Measurements from ENCODE around the gene COPS8.

COPS8 gene

DNA sequence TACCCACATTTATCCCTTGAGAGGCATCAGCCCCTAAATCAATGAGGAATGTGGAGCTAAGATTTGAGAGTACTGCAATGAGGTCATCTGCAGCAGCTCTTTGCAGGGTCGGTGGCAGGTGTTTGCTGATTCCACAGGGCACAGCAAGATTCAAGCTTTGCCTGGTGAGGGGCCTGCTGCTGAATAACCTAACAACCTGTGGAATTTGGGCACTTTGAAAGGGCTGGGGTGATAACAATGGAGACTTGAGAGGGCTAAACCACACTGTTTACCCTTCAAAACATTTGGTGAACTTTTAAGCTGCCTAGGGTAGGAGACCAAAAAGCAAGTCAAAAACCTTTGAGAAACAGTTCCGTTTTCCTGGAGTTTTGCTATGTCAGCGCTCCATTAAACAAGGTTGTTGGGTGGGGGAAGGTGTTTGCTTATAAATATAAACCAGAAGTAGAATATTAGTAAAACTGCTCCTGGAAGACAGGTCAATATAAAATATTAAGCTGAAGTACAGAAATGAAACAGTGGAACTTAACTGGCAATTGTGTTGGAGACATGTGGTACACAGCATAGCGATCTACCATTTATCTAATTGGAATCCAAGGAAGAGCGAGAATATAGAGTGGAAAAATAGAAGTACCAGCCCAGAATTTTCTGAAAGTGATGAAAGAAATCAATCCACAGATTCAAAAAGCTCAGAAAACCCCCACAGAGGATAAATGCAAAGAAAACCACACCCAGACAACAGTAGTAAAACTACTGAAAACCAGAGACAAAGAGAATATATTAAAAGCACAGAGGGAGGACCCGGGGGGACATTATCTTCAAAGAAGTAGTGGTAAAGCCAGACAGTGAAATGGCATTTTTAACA is 15.7 kb downstream of the COPS8 start:
- no peak for DNase-seq (ENCODE audit: low read depth)

DNA sequence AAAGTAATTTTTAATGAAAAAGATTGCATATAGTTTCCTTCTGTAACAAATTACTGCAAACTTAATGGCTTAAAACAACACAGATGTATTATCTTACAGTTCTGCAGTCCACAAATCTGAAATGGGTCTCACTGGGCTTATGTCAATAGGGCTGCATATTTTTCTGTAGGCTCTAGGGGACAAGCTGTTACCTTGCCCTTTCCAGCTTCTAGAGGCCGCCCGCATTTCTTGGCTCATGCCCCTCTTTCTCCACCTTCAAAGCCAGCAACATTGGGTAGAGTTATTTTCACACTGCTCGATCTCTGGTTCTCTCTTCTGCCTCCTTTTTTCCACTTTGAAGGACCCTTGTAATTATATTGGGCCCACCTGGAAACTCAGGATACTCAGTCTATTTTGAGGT is 16.7 kb downstream of the COPS8 start:
- no peak for DNase-seq (ENCODE audit: low read depth)

DNA sequence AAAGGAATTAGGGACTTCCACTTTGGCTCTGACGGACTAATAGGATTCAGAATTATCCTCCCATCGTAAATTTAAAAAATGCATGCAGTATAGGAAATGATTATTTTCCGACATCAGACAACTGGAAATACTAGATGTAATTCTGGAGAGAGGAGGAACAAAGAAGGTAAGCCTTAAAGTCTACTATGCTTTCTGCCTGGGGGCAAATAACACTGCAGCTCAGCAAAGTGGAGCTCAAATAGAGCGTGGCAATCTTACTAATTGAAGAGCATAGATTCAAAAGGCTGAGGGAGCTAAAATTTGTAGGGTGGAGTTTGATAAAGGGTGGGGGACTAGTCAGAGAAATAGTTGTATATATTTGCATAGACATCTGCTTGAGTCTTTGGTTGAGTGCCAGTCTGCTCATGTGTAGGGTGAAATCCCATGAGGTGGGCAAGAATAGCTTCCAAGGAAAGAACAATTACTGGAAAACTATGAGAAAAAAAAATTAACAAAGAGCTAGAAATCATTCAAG is 23.8 kb downstream of the COPS8 start:
- no peak for DNase-seq (ENCODE audit: low read depth)

DNA sequence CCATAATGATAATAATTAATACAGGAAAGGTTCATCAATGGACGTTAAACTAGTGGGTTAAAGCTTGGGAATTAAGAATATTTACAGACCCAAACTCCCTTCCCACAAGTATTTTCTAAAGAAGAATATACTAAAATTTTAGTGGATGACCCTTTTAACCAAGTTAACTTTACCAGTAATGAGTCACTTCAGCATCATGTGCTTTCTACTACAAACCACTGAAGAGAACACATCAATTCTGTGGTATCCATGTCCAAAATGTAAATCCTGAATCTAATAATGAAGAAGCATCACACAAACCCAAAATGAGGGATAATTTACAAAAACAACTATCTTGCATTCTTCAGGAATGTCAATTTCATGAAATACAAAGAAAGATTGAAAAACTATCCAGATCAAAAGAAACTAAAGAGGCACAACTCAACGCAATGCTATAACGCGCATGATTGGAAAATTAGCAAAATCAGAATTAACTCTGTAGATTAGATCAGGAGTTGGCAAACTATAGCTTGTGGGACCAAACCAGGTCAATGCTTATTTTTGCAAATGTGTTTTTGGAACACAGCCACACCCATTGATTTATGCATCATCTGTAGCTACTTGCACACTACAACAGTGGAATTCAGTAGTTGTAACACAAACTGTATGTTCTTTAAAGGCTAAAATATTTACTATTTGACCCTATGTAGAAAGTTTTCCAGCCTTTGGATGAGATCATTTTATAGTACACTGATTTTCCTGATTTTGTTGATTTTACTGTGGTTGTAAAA is 27.5 kb downstream of the COPS8 start:
- DNase-seq (ENCODE audit: low read depth), result peak; percentile 21

DNA sequence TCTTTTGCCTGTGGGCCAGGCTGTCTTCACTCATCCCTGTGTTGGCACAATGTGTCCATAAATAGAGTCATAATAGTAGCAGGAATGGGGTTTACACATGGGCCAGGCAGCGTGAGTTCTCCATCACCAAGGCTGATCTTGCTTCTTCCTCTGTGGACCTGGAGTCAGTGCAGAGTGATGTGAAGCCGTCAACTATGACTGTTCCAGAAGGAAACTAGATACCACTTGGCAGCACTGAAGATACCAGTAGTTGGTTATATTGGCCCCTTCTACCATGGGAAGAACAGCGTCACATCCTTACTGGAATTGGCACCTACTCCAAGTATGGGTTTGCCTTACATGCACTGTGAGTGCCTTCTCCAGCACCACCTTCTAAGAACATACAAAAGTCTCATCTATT is 30.2 kb downstream of the COPS8 start:
- DNase-seq (ENCODE audit: low read depth), result no peak

DNA sequence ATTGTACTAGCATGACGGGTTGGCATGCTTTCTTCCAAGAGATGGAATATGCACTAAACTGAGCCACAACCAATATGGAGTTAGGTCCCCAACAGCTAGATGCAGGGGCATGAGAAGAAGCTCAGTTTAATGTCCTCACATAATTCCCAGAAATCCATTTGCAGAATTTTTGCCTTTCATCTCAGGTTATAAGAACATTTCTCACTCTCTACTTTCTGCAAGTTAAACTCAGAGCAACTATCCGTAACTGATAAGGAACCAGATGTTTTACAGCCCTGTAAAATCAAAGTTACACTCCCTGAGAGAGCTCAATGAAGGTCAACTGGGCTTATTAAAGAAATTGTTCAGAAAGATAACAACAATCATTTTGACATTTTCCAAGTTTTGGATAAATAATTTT is 30.7 kb downstream of the COPS8 start:
- DNase-seq (ENCODE audit: low read depth), result no peak

DNA sequence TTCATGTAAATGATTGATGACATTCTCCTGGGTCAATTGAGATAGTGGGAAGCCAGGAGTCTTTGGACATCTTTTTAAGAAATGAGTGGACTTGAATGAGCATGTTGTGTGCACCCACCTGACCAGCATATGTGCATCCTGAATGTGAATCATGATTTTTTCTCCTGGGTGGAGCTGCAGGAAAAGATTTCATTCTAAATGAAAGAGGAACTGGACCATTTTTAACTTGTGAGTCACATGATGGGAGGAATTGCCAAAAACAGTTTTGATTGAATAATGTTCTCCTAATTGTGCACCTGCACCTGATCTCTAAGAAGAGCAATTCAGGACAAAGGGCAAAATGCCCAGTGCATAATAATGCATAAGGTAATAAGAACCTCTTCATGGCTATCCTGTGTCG is 32.3 kb downstream of the COPS8 start:
- DNase-seq (ENCODE audit: low read depth), result peak; percentile 50

DNA sequence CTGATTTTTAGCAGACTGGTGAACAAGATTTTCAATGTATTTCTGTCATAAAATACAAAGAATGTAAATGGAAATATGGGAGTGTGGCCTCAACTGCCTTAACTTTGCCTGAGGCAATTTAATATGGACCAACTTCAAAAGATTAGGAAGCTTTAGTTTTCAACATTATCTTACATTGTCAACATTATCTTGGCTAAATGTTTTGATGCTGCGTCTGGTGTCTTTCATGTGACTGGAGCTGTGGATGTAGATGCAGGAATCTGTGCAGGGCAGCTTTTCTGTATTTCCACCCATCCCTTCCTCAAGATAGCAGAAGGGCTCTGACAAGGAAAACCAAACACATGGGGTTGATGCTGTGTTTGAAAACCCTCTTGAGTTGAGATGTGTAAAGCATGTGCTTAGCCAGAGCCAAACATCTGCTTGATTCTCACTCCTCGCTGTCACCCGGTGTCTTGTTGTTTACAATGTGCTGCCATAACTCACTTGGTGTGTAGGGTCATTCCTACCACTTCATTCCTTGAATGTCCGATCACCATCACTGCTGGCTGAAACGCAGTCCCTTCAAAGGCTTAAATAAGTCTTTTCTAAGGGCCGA is 33.0 kb downstream of the COPS8 start:
- DNase-seq (ENCODE audit: low read depth), result peak; percentile 11

DNA sequence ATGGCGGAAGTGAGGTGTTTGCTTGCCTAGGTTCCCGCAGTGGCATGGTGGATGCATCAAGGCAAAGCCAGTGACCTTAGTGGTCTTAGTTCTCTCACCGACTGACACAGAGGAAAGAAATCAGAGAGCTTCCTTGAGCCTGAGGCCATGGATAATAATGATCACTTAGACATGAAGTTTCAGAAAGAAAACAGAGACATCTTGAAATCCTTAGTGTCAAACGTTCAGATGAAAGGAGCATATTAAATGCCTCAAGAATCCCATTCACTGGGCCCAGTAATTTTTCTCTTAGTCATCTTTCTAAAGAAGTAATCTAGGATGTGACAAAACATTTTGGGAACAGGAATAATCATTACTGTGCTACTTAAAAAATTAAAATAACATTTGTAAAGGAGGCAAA is 35.2 kb downstream of the COPS8 start:
- peak; percentile 65 for DNase-seq (ENCODE audit: low read depth)

DNA sequence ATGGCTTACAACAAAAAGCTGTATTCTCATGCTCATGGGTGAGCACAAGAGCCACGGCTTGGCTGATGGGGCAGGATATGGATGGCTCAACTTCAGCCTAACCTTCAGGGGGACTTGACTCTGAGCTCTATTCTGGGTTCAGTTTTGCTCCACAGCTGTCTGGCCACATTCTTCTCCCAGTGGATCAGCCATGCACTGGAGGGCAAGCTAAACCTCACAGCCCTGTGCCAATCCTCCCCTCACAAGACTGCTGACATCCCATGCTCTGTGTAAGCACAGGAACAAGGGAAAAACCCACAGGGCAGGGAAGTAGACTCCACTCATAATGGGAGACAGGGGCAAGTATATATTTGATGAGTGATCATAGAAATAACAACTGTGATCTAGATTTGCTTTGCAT is 35.6 kb downstream of the COPS8 start:
- peak; percentile 38 for DNase-seq (ENCODE audit: low read depth)

DNA sequence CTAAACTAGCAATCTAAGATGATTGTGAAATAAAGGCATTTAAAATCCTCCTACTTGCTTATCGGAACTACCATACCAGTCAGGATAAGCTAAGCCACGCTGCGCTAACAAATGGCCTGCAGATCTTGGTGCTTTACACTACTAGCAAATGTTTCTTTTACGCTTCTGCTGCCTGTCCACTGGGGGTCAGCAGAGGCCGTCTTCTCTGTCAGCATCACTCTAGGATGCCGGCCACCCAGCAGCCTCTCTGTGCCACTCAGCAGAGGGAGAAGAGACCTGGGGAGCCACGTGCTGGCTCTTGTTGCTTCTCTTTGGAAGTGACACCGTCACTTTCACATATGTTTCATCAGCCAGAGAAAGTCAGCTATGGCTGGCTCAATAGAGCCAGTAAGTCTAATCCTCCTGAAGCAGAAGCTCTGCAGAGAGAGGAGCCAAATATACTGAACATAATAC is 36.6 kb downstream of the COPS8 start:
- peak; percentile 86 for DNase-seq (ENCODE audit: low read depth)

DNA sequence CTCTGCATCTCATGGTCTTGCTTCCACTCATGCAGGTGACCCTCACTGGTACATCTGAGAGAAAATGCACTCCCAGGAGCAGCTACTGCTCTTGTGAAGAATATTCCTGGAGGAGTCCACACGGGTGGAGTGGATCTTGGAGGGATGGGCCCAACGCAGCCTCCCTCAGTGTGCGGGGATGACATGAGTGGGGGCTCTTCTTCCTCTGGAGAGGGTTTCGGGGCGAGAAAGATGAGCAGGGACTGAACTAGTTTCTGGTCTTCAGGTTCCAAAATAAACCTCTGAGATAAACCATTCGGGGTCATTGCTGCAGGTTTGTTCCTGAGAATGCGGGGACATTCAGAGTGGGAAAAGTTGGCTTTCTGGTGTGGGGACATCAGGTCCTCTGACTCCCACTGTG is 39.1 kb downstream of the COPS8 start:
- DNase-seq (ENCODE audit: low read depth), result no peak

DNA sequence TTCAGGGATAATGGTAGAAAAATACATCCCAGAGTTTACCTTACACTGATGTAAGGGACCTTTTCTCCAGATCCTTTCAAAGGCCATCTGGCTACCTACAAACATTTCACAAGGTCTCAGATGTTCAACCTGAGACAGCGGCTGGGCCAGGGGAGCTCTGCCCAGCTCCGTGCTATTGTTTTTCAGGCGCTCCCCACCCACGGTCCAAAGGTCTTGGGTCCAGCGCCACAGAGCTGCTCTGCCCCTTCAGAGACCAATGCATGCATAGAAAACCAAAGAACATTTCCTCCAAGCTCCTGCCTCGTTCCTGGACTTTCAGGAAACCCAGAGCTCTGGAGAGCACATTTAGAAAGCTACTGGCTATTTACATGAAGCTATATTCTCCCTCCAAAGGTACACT is 40.3 kb downstream of the COPS8 start:
- DNase-seq (ENCODE audit: low read depth), result no peak

DNA sequence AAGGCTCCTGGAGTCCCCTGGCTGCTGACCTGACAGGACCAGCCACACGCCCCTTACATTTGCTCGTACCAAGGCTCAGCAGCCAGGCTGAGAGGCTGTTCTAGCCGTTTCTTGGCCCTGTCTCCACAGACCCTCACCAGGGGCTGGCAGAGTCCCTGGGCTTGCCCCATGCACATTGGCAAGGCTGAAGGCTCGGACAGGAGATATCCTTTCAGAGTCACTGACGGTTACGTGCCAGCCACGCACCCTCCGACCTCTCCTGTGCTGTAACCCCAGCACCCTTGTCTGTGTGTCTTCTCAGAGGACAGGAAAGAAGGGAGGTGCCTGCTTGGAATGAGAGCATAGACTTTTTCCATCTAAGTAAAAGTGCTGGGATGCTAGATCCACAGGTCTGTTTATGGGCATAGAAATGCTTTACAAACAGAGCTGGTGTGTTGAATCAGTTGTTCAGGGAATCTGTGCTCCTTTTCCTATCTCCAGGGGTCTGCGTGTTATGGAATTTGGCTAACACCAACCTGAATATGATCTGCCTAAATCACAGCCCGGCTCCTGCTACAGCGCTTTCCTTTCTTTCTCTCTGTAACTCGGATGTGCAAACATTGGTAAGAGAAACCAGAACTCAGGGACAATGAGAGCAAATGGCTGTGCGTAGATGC is 41.0 kb downstream of the COPS8 start:
- no peak for DNase-seq (ENCODE audit: low read depth)

DNA sequence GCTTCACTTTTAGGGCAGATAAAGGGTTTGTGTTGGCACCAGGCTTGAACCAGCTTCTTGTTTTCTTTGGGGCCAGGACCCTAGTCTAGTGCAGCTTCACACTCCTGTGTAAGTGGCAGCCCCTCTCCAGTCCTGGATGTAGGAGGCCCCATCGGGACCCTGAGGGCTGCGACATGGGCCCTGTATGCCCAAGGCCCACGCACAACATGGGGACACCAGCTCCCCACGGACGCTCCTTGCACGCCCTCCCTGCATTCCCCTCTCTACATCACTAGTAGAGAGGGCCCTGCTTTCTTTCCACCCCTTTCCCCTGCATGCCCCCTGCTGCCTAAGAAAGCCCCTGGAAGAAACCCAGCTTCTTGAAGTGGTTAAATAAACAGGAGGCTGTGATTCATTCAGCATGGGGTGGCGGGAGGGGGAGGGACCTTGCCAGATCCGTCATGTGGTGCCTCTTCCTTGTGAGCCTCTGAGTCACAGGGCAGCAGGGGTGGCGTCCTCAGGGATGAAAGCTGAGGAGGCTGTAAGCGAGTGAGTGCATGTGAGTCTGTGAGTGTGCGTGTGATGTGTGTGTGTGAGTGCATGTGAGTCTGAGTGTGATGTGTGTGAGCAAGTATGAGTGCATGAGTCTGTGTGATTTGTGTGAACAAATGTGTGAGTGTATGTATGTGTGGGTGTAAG is 42.5 kb downstream of the COPS8 start:
- peak; percentile 99 for DNase-seq (ENCODE audit: low read depth)

DNA sequence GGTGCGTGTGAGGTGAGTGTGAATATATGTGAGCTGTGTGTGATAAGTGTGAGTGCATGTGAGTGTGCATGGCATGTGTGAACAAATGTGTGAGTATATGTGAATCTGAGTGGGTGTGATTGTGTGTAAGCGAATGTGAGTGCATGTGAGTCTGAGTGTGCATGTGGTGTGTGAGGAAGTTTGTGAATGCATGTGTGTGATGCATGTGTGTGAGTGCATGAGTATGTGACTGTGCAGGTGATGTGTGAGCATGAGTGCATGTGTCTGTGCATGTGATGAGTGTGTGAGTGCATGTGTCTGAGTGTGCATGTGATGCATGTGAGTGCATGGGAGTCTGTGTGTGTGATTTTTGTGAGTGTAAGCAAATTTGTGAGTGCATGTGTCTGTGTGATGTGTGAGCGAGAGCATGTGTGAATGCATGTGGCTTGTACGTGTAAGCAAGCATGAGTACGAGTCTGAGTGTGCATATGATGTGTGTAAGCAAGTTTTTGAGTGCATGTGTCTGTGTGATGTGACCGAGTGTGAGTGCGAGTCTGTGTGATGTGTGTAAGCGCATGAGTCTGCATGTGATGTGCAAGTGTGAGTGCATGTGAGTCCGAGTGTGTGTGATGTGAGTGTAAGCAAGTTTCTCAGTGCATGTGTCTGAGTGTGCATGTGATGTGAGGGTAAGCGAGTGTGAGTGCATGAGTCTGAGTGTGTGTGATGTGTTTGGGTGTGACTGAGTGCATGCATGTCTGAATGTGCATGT is 43.3 kb downstream of the COPS8 start:
- no peak for DNase-seq (ENCODE audit: low read depth)

DNA sequence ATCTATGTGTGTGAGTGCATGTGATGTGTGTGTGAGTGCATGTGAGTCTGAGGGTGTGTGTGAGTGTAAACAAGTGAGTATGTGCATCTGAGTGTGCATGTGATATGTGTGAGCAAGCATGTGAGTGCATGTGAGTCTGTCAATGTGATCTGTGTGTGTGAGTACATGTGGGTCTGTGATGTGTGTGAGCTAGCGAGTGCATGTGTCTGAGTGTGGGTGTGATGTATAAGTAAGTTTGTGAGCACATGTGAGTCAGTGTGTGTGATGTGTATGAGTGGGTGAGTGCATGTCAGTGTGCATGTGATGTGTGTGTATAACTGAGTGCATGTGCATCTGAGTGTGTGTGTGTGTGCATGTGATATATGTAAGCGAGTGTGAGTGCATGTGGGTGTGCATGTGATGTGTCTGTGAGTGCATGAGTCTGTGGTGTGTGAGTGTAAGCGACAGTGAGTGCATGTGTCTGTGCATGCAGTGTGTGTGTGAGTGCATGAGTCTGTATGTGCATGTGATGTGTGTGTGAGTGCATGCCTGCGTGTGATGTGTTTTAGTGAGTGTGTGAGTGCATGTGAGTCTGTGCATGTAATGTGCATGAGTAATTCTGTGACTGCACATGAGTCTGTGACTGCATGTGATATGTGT is 44.1 kb downstream of the COPS8 start:
- no peak for DNase-seq (ENCODE audit: low read depth)

DNA sequence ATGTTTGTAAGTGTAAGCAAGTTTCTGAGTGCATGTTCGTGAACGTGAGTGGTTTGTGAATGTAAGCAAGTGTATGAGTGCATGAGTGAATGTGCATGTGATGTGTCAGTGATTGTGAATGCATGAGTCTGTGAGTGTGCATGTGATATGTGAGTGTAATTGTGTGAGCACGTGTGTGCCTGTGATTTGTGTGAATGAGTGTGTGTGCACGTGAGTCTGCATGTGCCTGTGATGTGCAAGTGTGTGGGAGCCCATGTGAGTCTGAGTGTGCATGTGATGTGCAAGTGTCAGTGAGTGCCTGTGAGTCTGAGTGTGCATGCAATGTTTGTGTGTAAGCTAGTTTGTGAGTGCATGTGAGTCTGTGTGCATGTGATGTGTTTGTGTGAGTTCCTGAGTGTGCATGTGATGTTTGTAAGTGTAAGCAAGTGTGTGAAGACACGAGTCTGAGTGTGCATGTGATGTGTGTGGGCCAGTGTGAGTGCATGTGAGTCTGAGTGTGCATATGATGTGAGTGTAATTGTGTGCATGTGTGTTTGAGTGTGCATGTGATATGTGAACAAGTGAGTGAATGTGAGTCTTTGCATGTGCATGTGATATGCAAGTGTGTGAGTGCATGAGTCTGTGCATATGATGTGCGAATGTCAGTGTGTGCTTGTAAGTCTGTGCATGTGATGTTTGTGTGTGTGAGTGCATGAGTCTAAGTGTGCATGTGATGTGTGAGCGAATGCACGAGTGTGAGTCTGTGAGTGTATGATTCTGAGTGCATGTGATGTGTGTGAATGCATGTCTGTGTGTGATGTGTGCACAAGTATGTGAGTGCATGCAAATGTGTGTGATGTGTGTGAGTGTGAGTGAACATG is 45.1 kb downstream of the COPS8 start:
- DNase-seq (ENCODE audit: low read depth), result no peak

DNA sequence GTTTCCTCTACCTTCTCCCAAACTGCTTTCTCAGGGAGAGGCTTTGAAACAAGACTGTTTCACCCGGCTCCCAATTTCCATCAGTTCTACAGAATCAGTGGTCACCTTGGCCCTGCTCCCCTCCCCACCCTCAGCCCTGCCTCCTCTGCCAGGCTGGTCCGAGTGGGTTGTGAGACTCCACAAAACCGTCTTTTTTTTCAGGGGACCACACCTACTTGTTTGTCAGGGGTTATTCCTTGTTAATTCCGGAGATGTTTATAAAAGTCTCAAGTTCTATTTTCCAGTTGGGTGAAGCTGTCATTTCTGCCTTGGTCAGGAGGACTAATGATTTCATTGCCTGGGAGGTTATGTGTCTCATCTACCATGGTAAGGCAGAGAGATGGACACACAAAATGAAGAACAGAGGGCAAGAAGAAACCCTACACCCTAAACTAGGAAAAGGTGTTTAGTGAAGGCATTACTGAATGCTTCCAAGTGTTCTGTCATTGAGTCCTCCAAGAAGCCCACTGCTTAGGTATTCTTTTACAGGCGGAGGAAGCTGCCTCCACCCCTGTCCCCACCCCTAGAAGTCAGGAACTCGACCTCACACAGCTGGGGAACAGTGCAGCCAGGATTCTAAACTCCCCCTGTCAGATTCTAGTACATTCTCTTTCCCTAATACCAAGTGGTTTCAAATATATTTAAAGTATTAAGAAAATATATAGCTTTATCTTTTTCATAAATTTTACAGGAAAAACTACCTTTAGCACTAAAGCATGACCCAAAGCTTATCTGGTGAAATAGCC is 46.3 kb downstream of the COPS8 start:
- DNase-seq (ENCODE audit: low read depth), result no peak

Measured in EH (cell line).